ENCODE results near the gene FAM241A.

DNA sequence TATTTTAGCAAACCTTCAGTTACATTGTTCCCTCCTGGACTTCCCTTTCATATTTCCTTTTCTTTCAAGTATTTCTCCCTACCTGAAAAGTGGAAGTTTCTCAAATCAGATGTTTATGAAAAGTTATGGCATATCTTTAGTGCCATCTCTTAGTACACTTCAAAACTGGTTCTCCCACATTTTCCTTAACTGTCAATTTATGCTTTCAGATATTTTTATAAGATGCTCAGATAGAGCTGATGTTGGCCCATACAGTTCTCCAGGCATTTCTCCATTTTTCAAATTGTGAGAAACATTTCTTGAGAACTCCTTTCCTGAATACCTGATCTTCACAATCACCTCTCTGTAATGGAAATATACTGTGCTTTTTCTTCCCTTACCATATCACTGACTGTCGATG, 53.8 kb downstream of the FAM241A start:
- TF ChIP-seq POLR2A (IDR thresholded peaks at IDR 0.05; ENCODE audit: low read length) (no peak), E2F6 (IDR thresholded peaks at IDR 0.05; ENCODE audit: borderline replicate concordance, low read depth) (no peak), CTCF (IDR thresholded peaks at IDR 0.05) (no peak), HEYL (CRISPR knock-in tag; IDR thresholded peaks at IDR 0.05) (no peak), EP300 (IDR thresholded peaks at IDR 0.05) (no peak), ZNF302 (CRISPR knock-in tag; IDR thresholded peaks at IDR 0.05) (no peak), RAD21 (conservative IDR thresholded peaks at IDR 0.05 in 1 of 2, IDR thresholded peaks at IDR 0.05 in 1 of 2) (no peak), RFX5 (IDR thresholded peaks at IDR 0.05) (no peak)
- TF ChIP-seq, protein P1, sequence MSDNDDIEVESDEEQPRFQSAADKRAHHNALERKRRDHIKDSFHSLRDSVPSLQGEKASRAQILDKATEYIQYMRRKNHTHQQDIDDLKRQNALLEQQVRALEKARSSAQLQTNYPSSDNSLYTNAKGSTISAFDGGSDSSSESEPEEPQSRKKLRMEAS (IDR thresholded peaks at IDR 0.05), result no peak

Data from A549 (cell line).